ENCODE results near the gene IDUA.
"Not testable (repeated sequence)": the region's sequence is repeated elsewhere in the genome, so short reads cannot be mapped to it uniquely, and the experiment has no call there.

Gene IDUA

GRCh38 chr4:1049591-1049905 is 62.7 kb downstream of the IDUA start:
- DNase-seq (ENCODE audit: low spot score), result no peak
- no peak for TF ChIP-seq CTCF (IDR thresholded peaks at IDR 0.05; ENCODE audit: extremely low read depth, missing control alignments)

- TF ChIP-seq CTCF (IDR thresholded peaks at IDR 0.05; ENCODE audit: extremely low read depth, missing control alignments), result no peak
- DNase-seq (ENCODE audit: low spot score), result no peak
These were observed 63.8 kb downstream of the IDUA start for GRCh38 chr4:1050486-1051213.

DNA sequence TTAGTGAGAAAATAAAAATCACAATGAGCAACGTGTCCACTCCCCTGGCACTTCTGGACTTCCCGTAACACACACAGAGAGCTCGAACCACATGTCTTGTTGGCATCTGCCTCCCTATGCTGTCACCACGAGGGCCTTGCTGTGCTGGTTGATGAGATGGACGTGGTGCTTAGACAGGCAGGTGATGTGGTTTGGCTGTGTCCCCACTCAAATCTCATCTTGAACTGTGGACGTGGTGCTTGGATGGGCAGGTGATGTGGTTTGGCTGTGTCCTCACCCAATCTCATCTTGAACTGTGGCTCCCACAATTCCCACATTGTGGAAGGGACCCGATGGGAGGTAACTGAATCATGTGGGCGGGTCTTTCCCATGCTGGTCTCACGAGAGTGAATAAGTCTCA is 64.6 kb downstream of the IDUA start:
- TF ChIP-seq CTCF (IDR thresholded peaks at IDR 0.05; ENCODE audit: extremely low read depth, missing control alignments), result no peak
- no peak for DNase-seq (ENCODE audit: low spot score)

DNA sequence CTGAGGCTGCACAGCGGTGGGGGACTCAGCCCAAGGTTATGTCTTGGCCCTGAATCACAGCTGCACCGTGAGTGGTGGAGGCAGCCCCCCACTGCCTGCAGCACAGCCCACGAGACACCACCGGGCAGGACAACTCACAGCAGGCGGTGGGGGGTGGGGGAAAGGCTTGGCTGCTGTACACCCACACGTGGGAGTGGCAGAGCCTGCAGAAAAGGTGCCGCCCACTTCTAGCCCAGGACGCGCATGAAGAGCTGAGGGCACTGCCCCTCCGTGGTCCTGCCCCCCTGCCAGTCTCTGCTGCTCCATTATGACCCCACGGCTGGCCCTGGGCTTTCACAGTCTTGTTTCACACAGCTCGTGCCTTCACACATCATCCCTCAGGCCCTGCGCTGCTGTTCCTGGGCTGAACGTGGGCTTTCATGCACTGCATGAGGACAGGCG is 65.4 kb downstream of the IDUA start:
- DNase-seq (ENCODE audit: low spot score), result no peak
- no peak for TF ChIP-seq CTCF (IDR thresholded peaks at IDR 0.05; ENCODE audit: extremely low read depth, missing control alignments)

GRCh38 chr4:1053080-1053661 is 66.3 kb downstream of the IDUA start:
- no peak for DNase-seq (ENCODE audit: low spot score)
- no peak for TF ChIP-seq CTCF (IDR thresholded peaks at IDR 0.05; ENCODE audit: extremely low read depth, missing control alignments)

GRCh38 chr4:1053891-1054290 is 67.0 kb downstream of the IDUA start:
- not testable (repeated sequence) for DNase-seq (ENCODE audit: low spot score)
